WERI-Rb-1 (cell line): ENCODE results near the gene HCK.

Source experiments
- DNase-seq: peaks from one replicate; pipeline ENCODE4 v3.0.0-alpha.2; 2020
- H3K27ac ChIP-seq: fragments of 250-450 bp; sonication (Bioruptor Pico); 2 replicates; pipeline ENCODE4 v1.5.1; 2020; ENCODE audit warnings: mild to moderate bottlenecking, moderate library complexity
- H3K27me3 ChIP-seq: fragments of 250-450 bp; sonication (Bioruptor Pico); 2 replicates; pipeline ENCODE4 v1.5.1; 2021; ENCODE audit warnings: mild to moderate bottlenecking, low read depth, moderate library complexity; ENCODE audit not compliant: insufficient read depth, severe bottlenecking
- H3K36me3 ChIP-seq: fragments of 250-450 bp; sonication (Bioruptor Pico); 2 replicates; pipeline ENCODE4 v1.5.1; 2020; ENCODE audit warnings: mild to moderate bottlenecking, moderate library complexity
- H3K4me3 ChIP-seq: 2 replicates; pipeline ENCODE4 v1.5.1; 2011; ENCODE audit warnings: low read depth, mild to moderate bottlenecking, control low read depth, low read length
- H3K9me3 ChIP-seq: fragments of 250-450 bp; sonication (Bioruptor Pico); 2 replicates; pipeline ENCODE4 v1.5.1; 2021; ENCODE audit warnings: mild to moderate bottlenecking, moderate library complexity; ENCODE audit not compliant: severe bottlenecking
- CTCF ChIP-seq: IDR thresholded peaks from 2 replicates; pipeline ENCODE4 v1.5.1; 2011; ENCODE audit warnings: low read depth, mild to moderate bottlenecking, control low read depth, inconsistent platforms, low read length

The HCK gene

GRCh38 chr20:32057656-32058184, 5.7 kb downstream of the HCK start:
- Histone ChIP-seq H3K36me3 (no peaks in the 10 kb centered on the region), H3K27ac (no peak overlapping the region), H3K4me3 (no peak overlapping the region), H3K9me3 (no peaks in the 10 kb centered on the region), H3K27me3 (no peaks in the 10 kb centered on the region)
- no peak for TF ChIP-seq CTCF
- no peak for DNase-seq

GRCh38 chr20:32059189-32059588, 7.1 kb downstream of the HCK start:
- H3K27ac ChIP-seq, result no peak overlapping the region

GRCh38 chr20:32062776-32063170, 10.7 kb downstream of the HCK start:
- TF ChIP-seq CTCF, result no peak
- Histone ChIP-seq H3K36me3 (no peaks in the 10 kb centered on the region), H3K4me3 (no peak overlapping the region), H3K9me3 (no peaks in the 10 kb centered on the region), H3K27ac (no peak overlapping the region), H3K27me3 (no peaks in the 10 kb centered on the region)
- DNase-seq, result no peak

More at GRCh38 chr20:32059189-32059588, 7.1 kb downstream of the HCK start:
- no peak for TF ChIP-seq CTCF
- no peaks in the 10 kb centered on the region for H3K9me3 ChIP-seq
- no peak for DNase-seq
- no peaks in the 10 kb centered on the region for H3K27me3 ChIP-seq
- H3K36me3 ChIP-seq, result no peaks in the 10 kb centered on the region
- no peak overlapping the region for H3K4me3 ChIP-seq

GRCh38 chr20:32063695-32064094, 11.7 kb downstream of the HCK start:
- Histone ChIP-seq H3K27me3 (no peaks in the 10 kb centered on the region), H3K9me3 (no peaks in the 10 kb centered on the region), H3K36me3 (no peaks in the 10 kb centered on the region), H3K4me3 (no peak overlapping the region), H3K27ac (no peak overlapping the region)
- no peak for TF ChIP-seq CTCF
- no peak for DNase-seq

- H3K4me3 ChIP-seq, result no peak overlapping the region
- H3K36me3 ChIP-seq, result no peaks in the 10 kb centered on the region
- no peak overlapping the region for H3K27ac ChIP-seq
- TF ChIP-seq CTCF, result no peak
- no peak for DNase-seq
- no peaks in the 10 kb centered on the region for H3K9me3 ChIP-seq
- no peaks in the 10 kb centered on the region for H3K27me3 ChIP-seq
These were observed 12.6 kb downstream of the HCK start for GRCh38 chr20:32064667-32065066.

- TF ChIP-seq CTCF, result no peak
- no peak for DNase-seq
- H3K27ac ChIP-seq, result no peak overlapping the region
These were observed 15.3 kb downstream of the HCK start for GRCh38 chr20:32067234-32067821.

More at GRCh38 chr20:32067234-32067821, 15.3 kb downstream of the HCK start:
- Histone ChIP-seq H3K4me3 (no peak overlapping the region), H3K9me3 (no peaks in the 10 kb centered on the region), H3K27me3 (no peaks in the 10 kb centered on the region), H3K36me3 (no peaks in the 10 kb centered on the region)
